AG04450 (cell line): ENCODE measurements around the gene FAM114A1. TPM values are rescaled to one million over a fixed set of nuclear protein-coding genes. Genes with fewer than 3 reads are reported as not detected.
"Not testable (repeated sequence)": the region's sequence is repeated elsewhere in the genome, so short reads cannot be mapped to it uniquely, and the experiment has no call there.

Source experiments
- CTCF ChIA-PET: fragments of 300-600, 350-600 bp; formaldehyde crosslinking; extraction: SDS; loops from one replicate; lab custom pipeline; 2022; ENCODE audit warnings: antibody characterized with exemption, inconsistent platforms; lab: Charles Lee
- POLR2A ChIA-PET: fragments of 350-600 bp; formaldehyde crosslinking; extraction: SDS; loops from one replicate; lab custom pipeline; 2021; ENCODE audit warnings: antibody characterized with exemption, inconsistent platforms; lab: Yijun Ruan, JAX
- DNase-seq: peaks from one replicate; pipeline ENCODE4 v3.0.0-alpha.2; 2011; ENCODE audit warnings: low read depth, low spot score
- H3K27ac ChIP-seq: one replicate; pipeline ENCODE4 v1.5.1; 2012; ENCODE audit warnings: low read depth, low read length, control low read depth
- H3K27me3 ChIP-seq: one replicate; pipeline ENCODE4 v1.6.0; 2012; ENCODE audit warnings: low read length; ENCODE audit not compliant: control insufficient read depth, insufficient read depth
- H3K4me3 ChIP-seq: 2 replicates; pipeline ENCODE4 v1.5.1; 2011; ENCODE audit warnings: mild to moderate bottlenecking, low read depth, low read length, control low read depth
- H3K9me3 ChIP-seq: 2 replicates; pipeline ENCODE4 v1.5.1; 2012; ENCODE audit warnings: low read length; ENCODE audit not compliant: control insufficient read depth, insufficient read depth
- polyA plus RNA-seq: library from polyadenylated mRNA; depleted of rRNA; stranded (reverse); fragments of >200 nt; gene quantifications from 2 replicates; pipeline ENCODE4 v1.2.3, GENCODE V29; 2011
- TF ChIP-seq, protein P1 (sequence below): IDR thresholded peaks from 2 replicates; pipeline ENCODE4 v1.5.1; 2011; ENCODE audit warnings: low read depth, low read length, control low read depth, inconsistent platforms

FAM114A1 gene
- polyA plus RNA-seq, 1 experiment, result 303 TPM

DNA sequence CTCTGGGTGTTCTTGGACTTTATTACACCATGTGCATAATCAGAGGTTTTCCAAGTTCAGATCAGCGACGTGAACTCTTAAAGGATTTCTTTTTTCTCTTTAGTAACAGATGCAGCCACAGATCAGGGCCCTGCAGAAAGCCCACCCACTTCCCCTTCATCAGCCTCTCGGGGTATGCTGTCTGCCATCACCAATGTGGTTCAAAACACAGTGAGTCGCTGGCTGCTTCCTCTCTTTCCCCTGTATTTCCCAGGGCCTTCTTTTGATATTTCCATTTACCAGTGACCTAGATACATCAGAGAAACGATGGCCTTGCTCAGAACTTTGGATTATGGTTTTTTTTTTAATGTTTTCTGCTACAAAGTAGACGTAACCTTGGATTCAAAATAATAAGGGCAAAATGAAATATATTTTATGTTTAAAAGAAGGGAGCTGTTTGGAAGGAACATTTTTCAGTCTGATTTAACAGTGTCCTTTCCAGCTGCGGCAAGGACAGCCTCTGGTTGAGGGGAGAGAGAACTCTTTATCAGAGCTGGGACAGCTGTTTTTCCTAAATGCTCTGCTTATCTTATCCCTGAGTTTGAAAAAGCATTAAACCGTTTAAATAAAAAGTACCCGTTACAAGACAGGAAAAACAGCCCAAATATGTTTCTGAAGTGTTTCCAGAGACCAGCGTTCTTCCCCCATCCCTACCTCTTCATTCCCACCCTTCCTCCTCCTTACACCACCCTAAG, 38.2 kb downstream of the FAM114A1 start:
- ChIA-PET CTCF (interaction anchor here (0.6 to 1.6 kb wide), 3 partner anchors 124 to 230 kb away, joined by 3 to 6 read pairs (median 3); partner anchors contain the start of gene TLR10), POLR2A (no interaction called here)
- DNase-seq, result no peak
- TF ChIP-seq, protein P1, sequence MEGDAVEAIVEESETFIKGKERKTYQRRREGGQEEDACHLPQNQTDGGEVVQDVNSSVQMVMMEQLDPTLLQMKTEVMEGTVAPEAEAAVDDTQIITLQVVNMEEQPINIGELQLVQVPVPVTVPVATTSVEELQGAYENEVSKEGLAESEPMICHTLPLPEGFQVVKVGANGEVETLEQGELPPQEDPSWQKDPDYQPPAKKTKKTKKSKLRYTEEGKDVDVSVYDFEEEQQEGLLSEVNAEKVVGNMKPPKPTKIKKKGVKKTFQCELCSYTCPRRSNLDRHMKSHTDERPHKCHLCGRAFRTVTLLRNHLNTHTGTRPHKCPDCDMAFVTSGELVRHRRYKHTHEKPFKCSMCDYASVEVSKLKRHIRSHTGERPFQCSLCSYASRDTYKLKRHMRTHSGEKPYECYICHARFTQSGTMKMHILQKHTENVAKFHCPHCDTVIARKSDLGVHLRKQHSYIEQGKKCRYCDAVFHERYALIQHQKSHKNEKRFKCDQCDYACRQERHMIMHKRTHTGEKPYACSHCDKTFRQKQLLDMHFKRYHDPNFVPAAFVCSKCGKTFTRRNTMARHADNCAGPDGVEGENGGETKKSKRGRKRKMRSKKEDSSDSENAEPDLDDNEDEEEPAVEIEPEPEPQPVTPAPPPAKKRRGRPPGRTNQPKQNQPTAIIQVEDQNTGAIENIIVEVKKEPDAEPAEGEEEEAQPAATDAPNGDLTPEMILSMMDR, result no peak
- Histone ChIP-seq H3K27ac (no peak overlapping the region), H3K9me3 (no peaks in the 10 kb centered on the region), H3K4me3 (no peak overlapping the region), H3K27me3 (no peaks in the 10 kb centered on the region)

DNA sequence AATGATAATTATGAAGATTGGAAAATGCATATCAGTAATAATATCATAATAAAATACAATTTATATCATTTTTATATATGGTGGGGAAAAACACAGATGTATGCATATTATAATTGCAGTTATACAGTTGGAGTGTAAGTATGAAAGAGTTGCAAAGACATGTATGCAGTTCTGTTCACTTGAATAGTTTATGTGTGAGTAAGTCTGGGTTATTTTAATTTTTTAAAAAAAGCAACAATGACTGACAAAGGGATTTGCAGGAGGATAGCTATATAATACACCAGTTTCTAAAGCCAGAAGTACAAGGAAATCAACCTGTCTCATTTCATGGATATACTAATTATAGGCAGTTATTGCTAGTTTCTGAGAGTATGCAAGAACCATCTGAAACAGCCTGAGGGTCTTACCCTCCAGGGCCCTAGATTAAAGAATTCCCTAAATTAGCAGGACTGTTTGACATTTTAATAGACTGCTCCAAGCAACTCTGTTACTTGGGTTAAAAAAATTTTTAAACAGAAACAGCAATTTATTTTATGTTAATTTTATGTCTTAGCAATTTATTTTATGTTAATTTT, 40.2 kb downstream of the FAM114A1 start:
- ChIA-PET POLR2A (no interaction called here), CTCF (no interaction called here)
- no peak for DNase-seq
- Histone ChIP-seq H3K4me3 (no peak overlapping the region), H3K27ac (no peak overlapping the region), H3K27me3 (no peaks in the 10 kb centered on the region), H3K9me3 (no peaks in the 10 kb centered on the region)
- TF ChIP-seq, protein P1, result no peak

DNA sequence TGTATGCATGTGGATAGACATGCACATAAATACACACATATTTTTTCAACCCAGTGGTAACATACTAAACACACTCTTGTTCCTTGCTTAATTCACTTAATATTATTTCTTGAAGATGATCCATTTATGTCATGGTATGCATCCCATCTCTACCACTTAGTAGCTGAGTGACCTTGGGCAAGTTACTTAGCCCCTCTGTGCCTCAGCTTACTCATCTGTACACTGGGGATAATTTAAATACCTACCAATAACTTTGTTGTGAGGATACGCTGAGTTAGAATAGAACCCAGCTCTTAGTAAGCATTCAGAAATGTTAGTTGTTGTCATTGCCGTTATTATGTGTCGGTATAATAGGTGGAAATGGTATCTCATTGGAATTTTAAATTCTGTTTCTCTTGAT, 41.4 kb downstream of the FAM114A1 start:
- Histone ChIP-seq H3K27me3 (no peaks in the 10 kb centered on the region), H3K4me3 (no peak overlapping the region), H3K9me3 (no peaks in the 10 kb centered on the region), H3K27ac (no peak overlapping the region)
- TF ChIP-seq, protein P1, result no peak
- ChIA-PET CTCF (interaction anchor here (0.7 to 1.1 kb wide), 2 partner anchors 149 to 150 kb away, joined by 3 read pairs; no protein-coding TSS in a partner anchor), POLR2A (interaction anchor here (0.5 kb wide), 1 partner anchor 233 kb away, joined by 3 read pairs; no protein-coding TSS in a partner anchor)
- no peak for DNase-seq

DNA sequence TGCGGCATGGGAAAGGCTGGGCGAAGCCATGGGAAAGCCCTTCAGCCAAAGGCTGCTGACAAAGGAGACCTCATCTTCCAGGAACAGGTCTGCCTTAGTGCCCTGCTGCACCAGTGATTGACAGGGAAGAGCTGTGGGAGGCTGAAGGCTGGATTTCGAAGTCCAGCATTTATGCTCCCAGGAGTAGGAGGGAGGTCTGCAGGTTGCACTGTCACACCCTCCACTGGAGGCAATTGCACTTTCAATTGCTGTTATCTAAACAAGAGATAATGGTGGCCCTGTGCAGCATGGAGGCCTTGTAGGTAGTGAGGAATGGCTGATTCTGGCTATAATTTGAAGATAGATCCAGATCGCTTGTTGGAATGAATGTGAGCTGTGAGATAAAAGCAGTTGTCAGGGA, 43.7 kb downstream of the FAM114A1 start:
- POLR2A ChIA-PET, result no interaction called here
- CTCF ChIA-PET, result interaction anchor here (1.2 kb wide), 1 partner anchor 152 kb away, joined by 6 read pairs; no protein-coding TSS in a partner anchor
- Histone ChIP-seq H3K4me3 (no peak overlapping the region), H3K9me3 (no peaks in the 10 kb centered on the region), H3K27me3 (no peaks in the 10 kb centered on the region), H3K27ac (no peak overlapping the region)
- no peak for DNase-seq
- TF ChIP-seq, protein P1, result no peak

DNA sequence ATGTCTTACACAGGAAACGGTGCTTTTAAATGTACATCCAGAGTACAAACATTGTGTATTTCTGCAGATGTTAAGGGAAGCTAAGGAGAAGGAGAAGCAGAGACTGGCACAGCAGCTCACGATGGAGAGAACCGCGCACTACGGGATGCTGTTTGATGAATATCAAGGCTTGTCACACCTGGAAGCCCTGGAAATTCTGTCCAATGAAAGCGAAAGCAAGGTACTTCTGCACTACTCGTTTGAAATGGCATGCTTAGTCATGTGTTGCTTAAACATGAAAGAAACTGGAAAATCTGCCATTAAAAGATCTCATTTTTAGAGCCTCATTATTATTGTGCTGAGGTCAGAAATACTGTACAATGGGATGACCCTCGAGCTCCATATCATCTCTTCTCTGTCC, 47.2 kb downstream of the FAM114A1 start:
- POLR2A ChIA-PET, result no interaction called here
- CTCF ChIA-PET, result interaction anchor here (3.0 kb wide), 1 partner anchor 221 kb away, joined by 11 read pairs; no protein-coding TSS in a partner anchor
- no peak for DNase-seq
- no peaks in the 10 kb centered on the region for H3K9me3 ChIP-seq
- H3K4me3 ChIP-seq, result no peak overlapping the region
- TF ChIP-seq, protein P1, result no peak
- no peaks in the 10 kb centered on the region for H3K27me3 ChIP-seq
- no peak overlapping the region for H3K27ac ChIP-seq

DNA sequence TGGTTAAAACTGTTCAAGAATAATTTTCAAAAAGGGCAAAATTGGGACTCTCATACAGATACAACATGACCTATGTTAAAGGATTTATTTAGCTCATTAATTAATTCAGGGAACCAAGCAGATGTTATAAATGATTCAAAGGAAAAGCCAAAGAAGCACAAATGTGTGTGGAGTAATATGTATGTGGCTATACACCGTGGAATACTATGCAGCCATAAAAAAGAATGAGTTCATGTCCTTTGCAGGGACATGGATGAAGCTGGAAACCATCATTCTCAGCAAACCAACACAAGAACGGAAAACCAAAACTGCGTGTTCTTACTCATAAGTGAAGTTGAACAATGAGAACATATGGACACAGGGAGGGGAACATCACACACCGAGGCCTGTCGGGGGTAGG, 48.7 kb downstream of the FAM114A1 start:
- CTCF ChIA-PET, result interaction anchor here (3.0 kb wide), 1 partner anchor 219 kb away, joined by 11 read pairs; no protein-coding TSS in a partner anchor
- H3K27me3 ChIP-seq, H3K9me3 ChIP-seq, DNase-seq, POLR2A ChIA-PET, H3K27ac ChIP-seq, H3K4me3 ChIP-seq: not testable (repeated sequence)
